Left ventricle myocardium inferior (tissue), 1 donor: Measurements from ENCODE around the gene GAA. TPM values are rescaled to one million over a fixed set of nuclear protein-coding genes. Genes with fewer than 3 reads are reported as not detected.

Experiments used
- DNase-seq: peaks from one replicate; pipeline ENCODE4 v3.0.0-alpha.2; 2020
- H3K27ac ChIP-seq: fragments of 200-600 bp; replicated peaks from 2 replicates; pipeline ENCODE4 v1.8.0; 2021
- H3K27me3 ChIP-seq: fragments of 200-600 bp; 2 replicates; pipeline ENCODE4 v1.8.0; 2021; ENCODE audit warnings: low read depth
- H3K36me3 ChIP-seq: fragments of 200-600 bp; 2 replicates; pipeline ENCODE4 v1.8.0; 2021
- H3K4me1 ChIP-seq: fragments of 200-600 bp; 2 replicates; pipeline ENCODE4 v1.8.0; 2021
- H3K4me3 ChIP-seq: fragments of 200-600 bp; 2 replicates; pipeline ENCODE4 v1.8.0; 2021; ENCODE audit warnings: mild to moderate bottlenecking, moderate library complexity
- H3K9me3 ChIP-seq: fragments of 200-600 bp; replicated peaks from 2 replicates; pipeline ENCODE4 v1.8.0; 2021
- CTCF ChIP-seq: fragments of 200-600 bp; IDR thresholded peaks from 2 replicates; pipeline ENCODE4 v1.8.0; 2021; ENCODE audit warnings: antibody characterized with exemption, mild to moderate bottlenecking, borderline replicate concordance
- intact Hi-C: fragments of 100-400 bp; cut with micrococcal nuclease; formaldehyde crosslinking; loops from one replicate; pipeline ENCODE4 v1.11.0; 2022
- long read RNA-seq: library from polyadenylated mRNA; unstranded; transcript quantifications from one replicate; pipeline ENCODE4 v2.0.0, GENCODE V29; 2021
- total RNA-seq: library from RNA; stranded (reverse); fragmentation: NEBNext Ultra II Directional; extraction: Animal tissue kit (Norgen Biotek cat#: 25700); gene quantifications from one replicate; pipeline ENCODE4 v1.2.1, GENCODE V29; 2021
- donor health status: DM: no; HTN: yes; CAD: no; lungs with severe emphysema.

GAA gene
- total RNA-seq, result 44.4 TPM
- long read RNA-seq, transcript GAA-201 (20 exons, 3,626 nt), result minor isoform, 13 of 217 reads
- long read RNA-seq, transcript GAA-202 (21 exons, 3,549 nt), result major isoform, 34 of 217 reads
- long read RNA-seq, partial matches to known transcripts, result 85 of 217 reads
- long read RNA-seq, other reads (novel, unspliced or antisense), result 84 of 217 reads

- intact Hi-C loops, result no loop called here
- peak; percentile 93 for TF ChIP-seq CTCF
- no peaks in the 10 kb centered on the region for H3K9me3 ChIP-seq
- H3K27ac ChIP-seq, result peak within 1 kb of the TSS; percentile 94
- no peaks in the 10 kb centered on the region for H3K36me3 ChIP-seq
- peak; percentile 87 for DNase-seq
- H3K4me1 ChIP-seq, result peaks cover 21% of the 10 kb centered on the region
- H3K4me3 ChIP-seq, result peak within 1 kb of the TSS; percentile 91
- H3K27me3 ChIP-seq, result no peaks in the 10 kb centered on the region
These were observed at the start of gene GAA for GRCh38 chr17:80101011-80101945. TSS of gene GAA (plus strand) at chr17:80101581. CDS start at chr17:80104587, 3,006 bp downstream.

- H3K4me3 ChIP-seq, result no peak overlapping the region
- intact Hi-C loops, result no loop called here
- peaks cover 25% of the 10 kb centered on the region for H3K36me3 ChIP-seq
- H3K27me3 ChIP-seq, result no peaks in the 10 kb centered on the region
- H3K27ac ChIP-seq, result no peak overlapping the region
- H3K4me1 ChIP-seq, result peaks cover 4% of the 10 kb centered on the region
- no peak for DNase-seq
- no peak for TF ChIP-seq CTCF
- H3K9me3 ChIP-seq, result no peaks in the 10 kb centered on the region
These were observed 49.7 kb upstream of the GAA start for GRCh38 chr17:80051681-80052080.

GRCh38 chr17:80053102-80053501 lies 48.3 kb upstream of the GAA start:
- peaks cover 4% of the 10 kb centered on the region for H3K4me1 ChIP-seq
- DNase-seq, result no peak
- H3K36me3 ChIP-seq, result peaks cover 16% of the 10 kb centered on the region
- no peaks in the 10 kb centered on the region for H3K9me3 ChIP-seq
- no peak overlapping the region for H3K27ac ChIP-seq
- H3K27me3 ChIP-seq, result no peaks in the 10 kb centered on the region
- intact Hi-C loops, result no loop called here
- no peak overlapping the region for H3K4me3 ChIP-seq
- TF ChIP-seq CTCF, result no peak

GRCh38 chr17:80055597-80055996 lies 45.8 kb upstream of the GAA start:
- H3K4me3 ChIP-seq, result no peak overlapping the region
- no peaks in the 10 kb centered on the region for H3K27me3 ChIP-seq
- H3K36me3 ChIP-seq, result peaks cover 11% of the 10 kb centered on the region
- no peak for DNase-seq
- no peak overlapping the region for H3K27ac ChIP-seq
- peaks cover 4% of the 10 kb centered on the region for H3K4me1 ChIP-seq
- H3K9me3 ChIP-seq, result no peaks in the 10 kb centered on the region
- intact Hi-C loops, result no loop called here
- TF ChIP-seq CTCF, result no peak

GRCh38 chr17:80058311-80058955 lies 42.9 kb upstream of the GAA start:
- Histone ChIP-seq H3K27me3 (no peaks in the 10 kb centered on the region), H3K36me3 (peaks cover 5% of the 10 kb centered on the region), H3K27ac (no peak overlapping the region), H3K9me3 (no peaks in the 10 kb centered on the region), H3K4me3 (no peak overlapping the region), H3K4me1 (peaks cover 4% of the 10 kb centered on the region)
- intact Hi-C loops, result no loop called here
- no peak for TF ChIP-seq CTCF
- no peak for DNase-seq
